ENCODE results near the gene MEIOSIN. TPM values are rescaled to one million over a fixed set of nuclear protein-coding genes. Genes with fewer than 3 reads are reported as not detected.
A peak's percentile ranks its signal among the peaks of the same experiment; 100 is the strongest.

Gene MEIOSIN
- total and polyA plus RNA-seq, 2 experiments from 2014 or later = not detected

- Histone ChIP-seq H3K9ac (peak overlapping the region; percentile 95; the same call in 1 of the 2 replicates), H3K79me2 (ENCODE audit: insufficient read depth) (peaks cover 18% of the 10 kb centered on the region; the same call in 1 of the 2 replicates), H3F3A (ENCODE audit: insufficient read depth) (peaks cover 5% of the 10 kb centered on the region; the same call in 1 of the 2 replicates), H3K27me3 (replicated peaks; ENCODE audit: insufficient read depth) (no peaks in the 10 kb centered on the region), H3K4me3 (no peak overlapping the region), H3K9me3 (ENCODE audit: low read depth) (no peaks in the 10 kb centered on the region), H3K27ac (no peak overlapping the region), H3K4me1 (ENCODE audit: insufficient read depth) (peaks cover 5% of the 10 kb centered on the region; the same call in 1 of the 2 replicates), H3K4me2 (ENCODE audit: unreplicated experiment) (no peak overlapping the region), H4K20me1 (ENCODE audit: insufficient read depth) (no peaks in the 10 kb centered on the region), H3K36me3 (ENCODE audit: low read depth) (no peaks in the 10 kb centered on the region), H3K9me2 (ENCODE audit: insufficient read depth) (no peaks in the 10 kb centered on the region), H2AFZ (no peak overlapping the region)
- no peak for DNase-seq
- TF ChIP-seq EZH2 (IDR thresholded peaks at IDR 0.05; ENCODE audit: insufficient read depth, poor library complexity, severe bottlenecking) (no peak), EZH2phosphoT487 (IDR thresholded peaks at IDR 0.05; ENCODE audit: insufficient read depth, low read depth) (no peak)
- in situ Hi-C loops (cut with MboI) = no loop called here
- WGBS, 2 experiments (ENCODE audit: low coverage in 1 of 2, low lambda C conversion rate in 2 of 2, missing lambda C conversion rate in 2 of 2) = 86% methylated on average over 18 to 23 of the region's 23 CpGs
These were observed 32.6 kb downstream of the MEIOSIN start for GRCh38 chr19:45765702-45766295.

- H3K36me3 ChIP-seq (ENCODE audit: low read depth) = no peaks in the 10 kb centered on the region
- H3K9me3 ChIP-seq (ENCODE audit: low read depth) = no peaks in the 10 kb centered on the region
- peak overlapping the region; percentile 94 for H3K27ac ChIP-seq
- no peaks in the 10 kb centered on the region for H3K9me2 ChIP-seq (ENCODE audit: insufficient read depth)
- H3K27me3 ChIP-seq (replicated peaks; ENCODE audit: insufficient read depth) = no peaks in the 10 kb centered on the region
- peak overlapping the region; percentile 95 for H3K4me3 ChIP-seq
- H3K4me2 ChIP-seq (ENCODE audit: unreplicated experiment) = peak overlapping the region; percentile 95
- peaks cover 5% of the 10 kb centered on the region; the same call in 1 of the 2 replicates for H3K4me1 ChIP-seq (ENCODE audit: insufficient read depth)
- H3K79me2 ChIP-seq (ENCODE audit: insufficient read depth) = peaks cover 18% of the 10 kb centered on the region; the same call in 1 of the 2 replicates
- peak overlapping the region; percentile 95 for H3K9ac ChIP-seq
- H2AFZ ChIP-seq = 0 out of 2 replicates have a peak overlapping the region, but pooled peaks have one; percentile 52
- H4K20me1 ChIP-seq (ENCODE audit: insufficient read depth) = no peaks in the 10 kb centered on the region
- no peak for DNase-seq
- TF ChIP-seq EZH2 (IDR thresholded peaks at IDR 0.05; ENCODE audit: insufficient read depth, poor library complexity, severe bottlenecking) (no peak), EZH2phosphoT487 (IDR thresholded peaks at IDR 0.05; ENCODE audit: insufficient read depth, low read depth) (no peak)
- WGBS, 2 experiments (ENCODE audit: low coverage in 1 of 2, low lambda C conversion rate in 2 of 2, missing lambda C conversion rate in 2 of 2) = 61 to 77% methylated on average over 7 to 16 of the region's 17 CpGs
- H3F3A ChIP-seq (ENCODE audit: insufficient read depth) = peaks cover 5% of the 10 kb centered on the region; the same call in 1 of the 2 replicates
- in situ Hi-C loops (cut with MboI) = no loop called here
These were observed 33.1 kb downstream of the MEIOSIN start for GRCh38 chr19:45766296-45766868.

- in situ Hi-C loops (cut with MboI) = no loop called here
- DNase-seq = peak; percentile 71
- peaks cover 7% of the 10 kb centered on the region; the same call in 1 of the 2 replicates for H3F3A ChIP-seq (ENCODE audit: insufficient read depth)
These were observed 33.7 kb downstream of the MEIOSIN start for GRCh38 chr19:45766869-45767346.

GRCh38 chr19:45767410-45767880, 34.2 kb downstream of the MEIOSIN start:
- Histone ChIP-seq H3K4me2 (ENCODE audit: unreplicated experiment) (peak overlapping the region; percentile 95), H3K36me3 (ENCODE audit: low read depth) (no peaks in the 10 kb centered on the region), H3K9me3 (ENCODE audit: low read depth) (no peaks in the 10 kb centered on the region), H4K20me1 (ENCODE audit: insufficient read depth) (no peaks in the 10 kb centered on the region), H2AFZ (peak overlapping the region; percentile 52), H3K9me2 (ENCODE audit: insufficient read depth) (no peaks in the 10 kb centered on the region), H3K79me2 (ENCODE audit: insufficient read depth) (peaks cover 18% of the 10 kb centered on the region; the same call in 1 of the 2 replicates), H3K27me3 (replicated peaks; ENCODE audit: insufficient read depth) (no peaks in the 10 kb centered on the region), H3K9ac (peak overlapping the region; percentile 95), H3K27ac (peak overlapping the region; percentile 94), H3K4me3 (peak overlapping the region; percentile 95), H3K4me1 (ENCODE audit: insufficient read depth) (peaks cover 5% of the 10 kb centered on the region; the same call in 1 of the 2 replicates), H3F3A (ENCODE audit: insufficient read depth) (peaks cover 11% of the 10 kb centered on the region)
- DNase-seq = peak; percentile 92
- in situ Hi-C loops (cut with MboI) = no loop called here
- TF ChIP-seq EZH2phosphoT487 (IDR thresholded peaks at IDR 0.05; ENCODE audit: insufficient read depth, low read depth) (no peak), EZH2 (IDR thresholded peaks at IDR 0.05; ENCODE audit: insufficient read depth, poor library complexity, severe bottlenecking) (no peak)
- WGBS, 2 experiments (ENCODE audit: low coverage in 1 of 2, low lambda C conversion rate in 2 of 2, missing lambda C conversion rate in 2 of 2) = 0% methylated on average over 30 to 31 of the region's 31 CpGs

More at GRCh38 chr19:45766869-45767346, 33.7 kb downstream of the MEIOSIN start:
- H3K27ac ChIP-seq = peak overlapping the region; percentile 94
- H3K9me3 ChIP-seq (ENCODE audit: low read depth) = no peaks in the 10 kb centered on the region
- peak overlapping the region; percentile 95 for H3K4me2 ChIP-seq (ENCODE audit: unreplicated experiment)
- peak overlapping the region; percentile 52 for H2AFZ ChIP-seq
- peak overlapping the region; percentile 95 for H3K4me3 ChIP-seq
- H3K9me2 ChIP-seq (ENCODE audit: insufficient read depth) = no peaks in the 10 kb centered on the region
- no peaks in the 10 kb centered on the region for H3K27me3 ChIP-seq (replicated peaks; ENCODE audit: insufficient read depth)
- no peaks in the 10 kb centered on the region for H3K36me3 ChIP-seq (ENCODE audit: low read depth)
- no peaks in the 10 kb centered on the region for H4K20me1 ChIP-seq (ENCODE audit: insufficient read depth)
- TF ChIP-seq EZH2 (IDR thresholded peaks at IDR 0.05; ENCODE audit: insufficient read depth, poor library complexity, severe bottlenecking) (no peak), EZH2phosphoT487 (IDR thresholded peaks at IDR 0.05; ENCODE audit: insufficient read depth, low read depth) (no peak)
- H3K4me1 ChIP-seq (ENCODE audit: insufficient read depth) = peaks cover 5% of the 10 kb centered on the region; the same call in 1 of the 2 replicates
- 2 to 3% methylated on average over 20 to 21 of the region's 24 CpGs for WGBS, 2 experiments (ENCODE audit: low coverage in 1 of 2, low lambda C conversion rate in 2 of 2, missing lambda C conversion rate in 2 of 2)
- H3K9ac ChIP-seq = peak overlapping the region; percentile 95
- peaks cover 18% of the 10 kb centered on the region; the same call in 1 of the 2 replicates for H3K79me2 ChIP-seq (ENCODE audit: insufficient read depth)
